Measurements from ENCODE around the gene CCDC183.
A peak's percentile ranks its signal among the peaks of the same experiment; 100 is the strongest.
"Not testable (repeated sequence)": the region's sequence is repeated elsewhere in the genome, so short reads cannot be mapped to it uniquely, and the experiment has no call there.

CCDC183 gene

DNA sequence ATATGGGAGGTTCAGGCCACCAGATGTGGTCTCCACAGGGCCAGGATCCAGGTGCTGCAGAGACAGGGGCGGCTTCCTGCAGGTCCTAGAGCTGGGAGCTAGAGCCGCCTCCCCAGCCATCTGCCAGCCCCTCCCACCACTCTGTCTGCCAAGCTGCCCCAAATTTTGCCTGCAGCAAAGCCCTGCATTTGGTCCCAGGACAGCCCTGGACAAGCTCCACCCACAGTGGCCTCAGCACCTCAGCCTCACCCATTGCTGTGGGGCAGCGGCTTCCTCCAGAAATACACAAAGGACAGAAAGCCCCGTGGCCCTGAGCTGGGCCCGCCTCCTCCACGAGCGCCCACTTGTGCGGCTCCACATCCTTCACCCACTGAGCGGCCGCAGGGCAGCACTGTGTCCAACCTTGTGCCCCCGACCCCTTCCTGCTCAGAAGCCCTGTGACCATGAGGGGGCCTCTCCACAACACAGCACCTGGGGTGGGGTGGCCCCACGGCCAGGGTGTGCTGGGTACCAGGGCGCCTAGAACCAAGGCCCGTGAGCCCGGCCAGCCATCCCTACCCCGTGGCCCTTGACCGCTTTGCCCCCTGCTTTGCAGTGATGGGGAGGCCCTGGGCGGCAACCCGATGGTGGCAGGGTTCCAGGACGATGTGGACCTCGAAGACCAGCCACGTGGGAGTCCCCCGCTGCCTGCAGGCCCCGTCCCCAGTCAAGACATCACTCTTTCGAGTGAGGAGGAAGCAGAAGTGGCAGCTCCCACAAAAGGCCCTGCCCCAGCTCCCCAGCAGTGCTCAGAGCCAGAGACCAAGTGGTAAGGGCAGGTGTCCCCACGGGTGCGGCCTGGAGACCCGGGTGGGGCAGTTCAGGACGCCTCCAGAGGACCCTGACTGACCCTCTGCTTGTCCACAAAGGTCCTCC, 42.4 kb downstream of the CCDC183 start:
- no peak for DNase-seq (ENCODE audit: low read depth in 2 of 2)

GRCh38 chr9:136839229-136840139, 43.3 kb downstream of the CCDC183 start:
- no peak for DNase-seq (ENCODE audit: low read depth in 2 of 2)

DNA sequence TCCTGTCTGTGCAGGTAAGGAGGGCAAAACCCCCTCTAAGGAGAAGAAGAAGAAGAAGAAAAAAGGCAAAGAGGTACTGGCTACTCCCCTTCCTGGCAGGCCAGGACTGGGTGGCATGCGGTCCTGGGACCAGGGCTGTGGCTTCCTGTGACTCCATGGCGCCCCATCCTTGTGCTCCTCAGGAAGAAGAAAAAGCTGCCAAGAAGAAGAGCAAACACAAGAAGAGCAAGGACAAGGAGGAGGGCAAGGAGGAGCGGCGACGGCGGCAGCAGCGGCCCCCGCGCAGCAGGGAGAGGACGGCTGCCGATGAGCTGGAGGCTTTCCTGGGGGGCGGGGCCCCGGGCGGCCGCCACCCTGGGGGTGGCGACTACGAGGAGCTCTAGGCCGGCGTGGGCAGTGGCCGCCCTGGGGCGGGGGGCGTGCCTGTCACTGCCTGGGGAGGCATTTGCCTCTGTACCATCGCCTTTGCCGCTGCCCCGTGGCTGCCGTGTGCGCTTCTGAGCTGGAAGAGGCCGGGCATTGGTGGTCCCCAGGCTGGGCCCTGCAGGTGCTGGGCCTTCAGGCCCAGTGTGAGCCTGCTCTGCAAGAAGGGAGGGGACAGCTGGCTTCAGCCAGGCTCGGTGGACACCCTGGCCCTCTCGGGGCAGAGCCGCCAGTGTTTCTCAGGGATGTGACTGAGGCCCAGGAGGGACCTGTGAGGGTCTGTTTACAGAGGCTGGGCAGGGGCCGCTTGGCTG, 44.2 kb downstream of the CCDC183 start:
- no peak for DNase-seq (ENCODE audit: low read depth in 2 of 2)

DNA sequence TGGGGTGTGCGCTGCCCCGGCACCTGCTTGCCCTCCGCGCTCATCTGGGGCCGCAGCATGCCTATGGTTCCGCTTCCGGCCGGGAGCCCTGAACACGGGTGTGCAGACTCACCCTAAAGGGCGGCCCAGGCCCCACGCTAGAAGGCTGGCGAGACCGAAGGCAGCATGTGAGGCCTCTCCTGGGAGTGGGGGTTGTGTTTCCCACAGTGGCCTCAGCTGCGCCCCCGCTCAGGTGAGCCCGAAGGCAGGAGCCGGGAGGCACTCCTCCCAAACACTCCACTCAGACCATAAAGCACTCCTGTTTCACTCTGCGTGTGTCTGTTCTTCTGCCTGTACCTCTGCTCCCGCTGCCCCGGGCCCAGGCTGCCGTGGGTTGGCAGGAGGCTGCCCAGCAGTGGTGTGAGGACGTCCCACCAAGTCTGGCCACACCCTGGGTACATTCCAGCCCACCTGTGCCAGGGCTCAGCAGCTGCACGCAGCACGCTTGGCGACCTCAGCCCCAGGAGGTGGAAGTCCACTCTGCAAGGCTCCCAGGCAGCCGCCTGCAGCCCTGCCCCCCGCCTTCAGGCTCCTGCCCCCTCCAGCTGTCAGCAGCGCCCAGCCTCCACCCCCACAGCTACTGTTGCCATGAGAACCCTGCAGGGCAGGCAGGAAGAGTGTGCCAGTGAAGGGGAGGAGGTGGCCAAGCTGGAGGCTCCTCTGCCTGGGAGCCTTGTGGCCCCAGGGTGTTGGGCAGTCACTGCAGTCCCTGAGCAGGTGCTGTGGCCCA, 44.9 kb downstream of the CCDC183 start:
- no peak for DNase-seq (ENCODE audit: low read depth in 2 of 2)

GRCh38 chr9:136841646-136842379, 45.7 kb downstream of the CCDC183 start:
- not testable (repeated sequence) for DNase-seq (ENCODE audit: low read depth in 2 of 2)

DNA sequence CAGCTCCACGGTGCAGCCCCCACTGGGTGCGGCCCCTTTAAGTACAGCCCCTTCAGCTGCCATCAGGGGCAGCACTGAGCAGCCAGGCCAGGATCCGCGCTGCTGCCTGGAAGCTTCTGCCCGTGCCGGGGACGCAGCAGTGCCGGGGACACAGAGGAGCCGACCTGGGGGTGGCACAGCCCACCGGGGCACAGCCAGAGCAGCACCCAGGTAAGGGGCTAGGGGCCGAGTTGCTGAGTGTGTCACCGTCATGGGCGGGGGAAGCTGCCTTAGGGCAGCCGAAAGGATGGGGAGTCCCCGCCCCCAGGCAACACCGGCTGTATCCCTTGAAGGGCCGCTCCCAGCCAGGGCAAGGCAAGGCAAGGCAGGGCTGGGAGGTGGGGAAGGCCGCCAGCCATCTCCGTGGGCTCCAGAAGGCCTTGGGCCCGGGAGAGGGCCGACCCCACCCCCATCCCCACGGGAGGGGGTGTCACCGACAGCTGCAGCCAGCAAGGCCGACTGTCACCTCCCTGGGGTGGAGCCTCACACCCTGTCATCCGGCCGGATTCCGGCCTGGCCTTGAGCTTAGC, 46.3 kb downstream of the CCDC183 start, which contains the start of gene AJM1:
Gene AJM1 (plus strand): TSS at position 99 of the 569 bp plus-strand sequence. CDS start 1,937 bp downstream, outside the sequence.
- peak; percentile 65 to 72 for DNase-seq (ENCODE audit: low read depth in 2 of 2)

GRCh38 chr9:136843159-136843800, 47.1 kb downstream of the CCDC183 start:
- not testable (repeated sequence) for DNase-seq (ENCODE audit: low read depth in 2 of 2)

DNA sequence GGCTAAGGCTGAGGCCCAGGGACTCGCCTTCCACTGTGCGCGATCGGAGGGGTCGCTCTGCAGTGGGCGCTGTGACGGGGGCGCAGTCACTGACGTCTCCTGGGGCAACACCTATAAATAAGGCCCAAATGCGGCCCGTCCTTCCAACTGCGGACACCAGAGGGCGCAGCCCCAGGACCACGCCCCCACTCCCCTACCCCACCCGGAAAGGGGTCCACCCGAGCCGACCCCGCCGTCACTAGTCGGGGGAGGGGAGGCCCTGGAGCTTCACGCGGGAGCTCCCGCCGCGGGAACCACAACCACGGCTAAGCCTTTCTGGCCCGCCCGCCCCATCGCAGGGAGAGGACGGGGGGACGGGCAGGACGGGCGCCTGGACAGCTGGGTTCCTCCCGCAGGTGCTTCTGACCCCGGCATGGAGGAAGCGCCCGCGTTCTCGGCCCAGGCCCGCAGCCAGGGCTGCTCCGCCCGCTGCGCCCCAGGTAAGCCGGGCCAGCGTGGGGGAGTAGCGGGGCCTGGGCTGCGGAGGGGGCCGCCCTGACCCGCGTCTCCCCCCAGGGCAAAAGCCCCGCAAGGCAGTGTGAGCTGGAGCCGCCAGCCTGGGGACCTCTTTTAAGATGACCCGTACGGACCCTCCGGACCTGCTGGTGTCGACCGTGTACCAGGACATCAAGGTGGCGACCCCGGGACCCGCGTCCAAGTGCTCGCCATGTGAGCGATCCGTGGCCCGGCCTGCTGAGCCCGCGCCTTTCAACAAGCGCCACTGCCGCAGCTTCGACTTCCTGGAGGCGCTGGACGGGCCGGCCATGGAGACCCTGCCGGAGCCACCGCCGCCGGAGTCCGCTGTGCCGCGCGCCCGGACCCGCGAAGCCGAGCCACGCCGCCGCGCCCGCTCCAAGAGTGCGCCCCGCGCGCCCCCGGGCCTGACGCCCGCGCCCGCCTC, 47.9 kb downstream of the CCDC183 start:
- peak in 1 of 2 donors; percentile 40 for DNase-seq (ENCODE audit: low read depth in 2 of 2)

- DNase-seq (ENCODE audit: low read depth in 2 of 2): no peak
Measured at GRCh38 chr9:136844761-136845464, 48.8 kb downstream of the CCDC183 start.

DNA sequence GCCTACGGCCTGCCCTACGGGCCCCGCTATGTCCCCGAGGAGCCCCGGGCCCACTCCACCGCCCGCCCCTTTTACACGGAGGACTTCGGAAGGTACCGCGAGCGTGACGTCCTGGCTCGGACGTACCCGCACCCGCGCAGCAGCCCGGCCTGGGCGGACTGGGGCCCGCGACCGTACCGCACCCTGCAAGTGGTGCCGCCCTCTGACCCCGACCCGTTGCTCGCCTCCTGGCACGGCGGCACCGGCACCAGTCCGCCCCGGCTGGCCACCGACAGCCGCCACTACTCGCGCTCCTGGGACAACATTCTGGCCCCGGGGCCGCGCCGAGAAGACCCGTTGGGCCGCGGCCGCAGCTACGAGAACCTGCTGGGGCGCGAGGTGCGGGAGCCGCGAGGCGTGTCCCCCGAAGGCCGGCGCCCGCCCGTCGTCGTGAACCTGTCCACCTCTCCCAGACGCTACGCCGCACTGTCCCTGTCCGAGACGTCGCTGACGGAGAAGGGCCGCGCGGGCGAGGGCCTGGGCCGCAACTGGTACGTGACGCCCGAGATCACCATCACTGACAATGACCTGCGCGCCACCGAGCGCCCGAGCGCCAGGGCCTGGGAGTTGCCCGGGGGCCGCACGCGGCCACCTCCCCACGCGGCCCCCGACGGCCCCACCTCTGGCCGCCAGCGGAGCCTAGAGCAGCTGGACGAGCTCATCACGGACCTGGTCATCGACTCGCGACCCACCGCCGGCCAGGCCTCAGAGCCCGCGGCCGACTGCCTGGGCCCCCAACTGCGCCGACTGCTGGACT, 49.5 kb downstream of the CCDC183 start:
- no peak for DNase-seq (ENCODE audit: low read depth in 2 of 2)

GRCh38 chr9:136846376-136847087, 50.4 kb downstream of the CCDC183 start:
- no peak for DNase-seq (ENCODE audit: low read depth in 2 of 2)

DNA sequence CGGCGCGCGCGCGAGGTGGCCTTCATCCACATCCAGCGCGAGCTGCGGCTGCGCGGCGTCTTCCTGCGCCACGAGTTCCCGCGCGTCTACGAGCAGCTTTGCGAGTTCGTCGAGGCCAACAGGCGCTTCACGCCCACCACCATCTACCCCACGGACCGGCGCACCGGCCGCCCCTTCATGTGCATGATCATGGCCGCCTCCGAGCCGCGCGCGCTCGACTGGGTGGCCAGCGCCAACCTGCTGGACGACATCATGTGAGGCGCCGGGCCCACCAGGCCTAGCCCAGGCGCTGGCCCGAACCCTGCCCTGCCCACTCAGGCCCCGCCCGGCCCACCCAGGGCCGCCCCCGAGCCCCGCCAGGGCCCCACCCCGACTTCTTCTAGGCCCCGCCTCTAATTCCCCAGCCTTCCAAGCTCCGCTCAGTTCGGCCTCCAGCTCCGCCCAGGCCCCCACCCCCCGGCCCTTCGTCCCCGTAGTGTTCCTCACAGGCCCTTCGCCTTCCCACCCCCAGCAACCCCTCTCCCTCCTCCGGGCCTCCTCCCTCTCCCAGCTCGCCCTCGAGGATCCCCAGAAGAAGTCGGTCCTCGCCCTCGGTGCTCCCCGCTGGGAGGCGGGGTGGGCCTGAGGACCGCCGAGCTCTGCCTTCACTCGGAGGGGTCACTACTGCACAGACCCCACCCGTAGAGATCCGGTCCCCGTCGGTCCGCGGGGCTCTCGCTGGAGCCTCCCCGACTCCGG, 51.1 kb downstream of the CCDC183 start:
- DNase-seq (ENCODE audit: low read depth in 2 of 2): no peak

- DNase-seq (ENCODE audit: low read depth in 2 of 2): peak; percentile 78 to 81
Measured at GRCh38 chr9:136847826-136848392, 51.8 kb downstream of the CCDC183 start.

DNA sequence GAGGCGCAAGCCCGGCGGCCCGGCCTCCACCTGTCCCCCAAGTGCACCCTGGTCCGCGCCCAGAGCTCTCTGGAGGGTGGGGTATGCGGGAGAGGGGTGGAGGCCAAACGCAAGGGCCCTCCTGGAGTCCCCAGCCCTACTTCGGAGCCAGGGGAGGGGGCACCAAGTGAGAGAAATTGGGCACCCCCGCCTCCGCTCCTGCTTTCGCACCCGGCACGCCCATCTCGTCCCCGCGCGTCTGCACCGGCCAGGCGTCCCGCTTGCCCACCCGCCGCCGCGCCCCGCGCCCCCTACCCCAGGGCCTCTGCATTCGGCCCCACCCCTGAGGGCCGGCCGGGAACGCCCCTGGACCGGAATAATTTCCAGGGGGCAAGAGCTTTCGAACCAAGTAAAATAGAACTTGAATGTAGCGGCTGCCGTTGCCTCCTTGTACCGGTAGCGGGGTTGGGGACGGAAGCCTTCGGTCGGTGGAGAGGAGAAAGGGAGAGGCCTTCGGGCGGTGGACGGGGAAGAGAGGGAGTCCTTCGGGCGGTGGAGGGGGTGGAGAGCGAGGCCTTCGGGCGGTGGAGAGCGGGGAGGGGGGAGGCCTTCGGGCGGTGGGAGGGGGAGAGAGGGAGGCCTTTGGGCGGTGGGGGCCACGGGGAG, 52.4 kb downstream of the CCDC183 start:
- no peak for DNase-seq (ENCODE audit: low read depth in 2 of 2)
